ENCODE results near the gene TEX2. TPM values are rescaled to one million over a fixed set of nuclear protein-coding genes. Genes with fewer than 3 reads are reported as not detected.
"Not testable (repeated sequence)": the region's sequence is repeated elsewhere in the genome, so short reads cannot be mapped to it uniquely, and the experiment has no call there.

TEX2 gene
- total RNA-seq, 1 experiment from 2014 or later = 22.7 TPM

- in situ Hi-C loops (cut with HindIII; ENCODE audit: low sequenced_read_pairs) = no loop called here
- DNase-seq (ENCODE audit: low spot score) = no peak
Observed at GRCh38 chr17:64221679-64222078, 41.4 kb downstream of the TEX2 start.

GRCh38 chr17:64220604-64221003, 42.5 kb downstream of the TEX2 start:
- in situ Hi-C loops (cut with HindIII; ENCODE audit: low sequenced_read_pairs); DNase-seq (ENCODE audit: low spot score): not testable (repeated sequence)

DNA sequence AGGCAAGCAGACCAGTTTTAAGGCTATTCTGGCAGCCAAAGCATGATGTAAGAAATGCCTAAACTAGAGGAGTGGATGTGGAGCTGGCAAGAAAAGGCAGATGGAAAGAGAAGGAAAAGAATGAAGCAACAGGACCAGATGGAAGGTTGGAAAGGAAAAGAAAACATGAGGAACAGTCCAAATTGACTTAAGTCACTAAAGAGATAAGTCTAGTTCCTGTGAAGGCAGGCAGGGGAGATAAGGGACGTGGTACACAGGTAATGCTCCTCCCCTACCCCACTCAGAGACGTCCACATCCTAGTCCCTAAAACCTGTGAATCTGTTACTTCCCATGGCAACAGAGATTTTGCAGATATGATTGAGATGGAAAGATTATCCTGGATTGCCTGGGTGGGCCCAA, 43.5 kb downstream of the TEX2 start:
- no peak for DNase-seq (ENCODE audit: low spot score)
- in situ Hi-C loops (cut with HindIII; ENCODE audit: low sequenced_read_pairs) = no loop called here

DNA sequence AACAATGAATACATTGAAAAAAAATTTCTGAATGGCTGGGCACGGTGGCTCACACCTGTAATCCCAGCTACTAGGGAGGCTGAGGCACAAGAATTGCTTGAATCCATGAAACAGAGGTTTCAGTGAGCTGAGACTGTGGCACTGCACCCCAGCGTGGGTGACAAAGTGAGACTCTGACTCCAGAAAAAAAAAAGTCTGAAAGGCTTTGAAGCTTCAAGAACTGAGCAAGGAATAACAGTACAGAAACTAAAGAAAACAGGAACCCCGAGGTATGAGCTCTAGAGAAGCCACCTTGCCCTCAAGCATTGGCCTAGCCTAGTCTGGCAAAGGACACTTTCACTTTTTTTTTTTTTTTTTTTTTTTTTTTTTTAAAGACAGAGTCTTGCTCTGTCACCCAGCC, 45.0 kb downstream of the TEX2 start:
- in situ Hi-C loops (cut with HindIII; ENCODE audit: low sequenced_read_pairs) = no loop called here
- DNase-seq (ENCODE audit: low spot score) = no peak

DNA sequence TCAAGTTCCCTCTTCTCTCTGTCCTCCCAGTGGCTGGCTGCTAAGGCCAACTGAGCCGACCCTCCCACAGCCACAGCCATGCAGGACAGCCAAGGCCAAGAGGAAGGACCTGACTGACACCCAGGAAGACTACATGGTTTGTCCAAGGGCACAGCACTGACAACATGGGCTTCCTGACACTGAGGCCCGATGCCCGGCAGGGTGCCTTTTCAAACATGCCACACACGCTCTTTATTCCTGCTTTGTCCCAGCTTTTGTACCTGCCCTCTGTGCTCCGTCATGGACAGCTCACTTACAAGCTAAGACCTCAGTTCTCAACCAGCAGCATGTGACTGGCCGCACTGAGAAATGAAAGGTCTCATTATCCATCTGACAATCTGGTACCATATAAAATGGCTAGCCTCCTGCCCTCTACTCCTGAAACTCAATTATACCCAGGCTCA, 45.8 kb downstream of the TEX2 start:
- DNase-seq (ENCODE audit: low spot score) = no peak
- in situ Hi-C loops (cut with HindIII; ENCODE audit: low sequenced_read_pairs) = no loop called here

DNA sequence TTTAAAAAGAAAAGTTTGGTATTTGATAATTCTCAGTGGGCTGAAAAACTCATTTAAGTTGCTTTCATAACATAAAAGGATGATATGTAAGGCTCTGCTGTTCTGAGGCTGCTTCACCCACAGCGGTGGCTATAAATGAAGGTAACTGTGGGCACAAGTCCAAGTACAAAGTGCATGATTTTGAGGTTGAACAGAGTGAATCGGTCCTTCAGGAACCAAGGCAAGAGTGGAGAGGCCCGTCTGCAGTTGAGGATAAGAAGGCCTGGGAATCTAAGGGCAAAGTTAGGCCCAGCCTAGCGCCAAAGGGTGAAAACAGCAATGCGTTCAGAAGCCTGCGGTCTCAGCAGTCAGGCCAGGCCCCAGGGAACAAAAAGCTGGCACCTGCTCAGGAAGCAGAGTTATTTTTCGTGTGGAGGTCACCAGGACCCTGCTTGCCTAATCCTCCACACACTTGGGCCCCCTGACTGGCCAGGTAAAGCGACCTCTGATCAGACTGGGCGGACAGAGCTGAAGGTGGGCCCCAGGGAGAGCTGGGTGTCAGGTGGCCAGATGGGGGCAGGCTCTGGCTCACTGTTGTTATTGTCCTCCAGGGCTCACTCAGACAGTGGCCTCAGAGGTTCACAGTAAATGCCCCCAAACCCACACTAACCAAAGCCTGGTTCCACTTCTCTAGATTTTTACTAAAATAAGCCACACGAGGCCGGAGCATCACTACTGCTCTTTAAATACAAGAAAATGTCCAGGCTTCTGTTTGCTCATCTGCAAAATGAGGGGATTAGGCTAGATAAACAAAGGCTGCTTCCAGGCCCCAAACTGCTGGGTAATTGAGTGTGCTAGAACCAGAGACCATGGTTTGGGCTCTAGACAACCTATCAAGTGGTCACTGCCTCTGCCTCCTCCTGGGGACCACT, 46.5 kb downstream of the TEX2 start:
- peak; percentile 67 for DNase-seq (ENCODE audit: low spot score)
- in situ Hi-C loops (cut with HindIII; ENCODE audit: low sequenced_read_pairs) = no loop called here

- DNase-seq (ENCODE audit: low spot score) = no peak
- in situ Hi-C loops (cut with HindIII; ENCODE audit: low sequenced_read_pairs) = no loop called here
Observed at GRCh38 chr17:64216000-64216337, 47.1 kb downstream of the TEX2 start.

DNA sequence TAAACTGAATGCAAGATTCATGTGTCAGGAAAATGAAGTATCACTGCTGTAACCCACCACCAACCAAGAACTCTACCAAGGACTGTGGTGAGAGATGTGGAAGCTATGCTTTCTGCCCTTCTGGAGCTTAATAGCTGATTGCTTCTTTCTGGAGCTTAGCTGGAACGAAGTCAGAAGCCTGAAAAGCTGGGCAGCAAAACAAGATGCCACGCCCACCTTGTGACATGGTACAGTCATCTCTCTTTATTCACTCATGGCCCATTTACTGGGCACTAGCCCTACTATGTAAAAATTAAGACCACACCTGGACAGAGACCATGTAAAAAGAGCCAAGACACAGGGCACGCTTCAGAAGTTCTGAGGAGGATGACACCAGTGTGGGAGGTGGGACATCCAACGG, 48.1 kb downstream of the TEX2 start:
- in situ Hi-C loops (cut with HindIII; ENCODE audit: low sequenced_read_pairs) = no loop called here
- DNase-seq (ENCODE audit: low spot score) = no peak

DNA sequence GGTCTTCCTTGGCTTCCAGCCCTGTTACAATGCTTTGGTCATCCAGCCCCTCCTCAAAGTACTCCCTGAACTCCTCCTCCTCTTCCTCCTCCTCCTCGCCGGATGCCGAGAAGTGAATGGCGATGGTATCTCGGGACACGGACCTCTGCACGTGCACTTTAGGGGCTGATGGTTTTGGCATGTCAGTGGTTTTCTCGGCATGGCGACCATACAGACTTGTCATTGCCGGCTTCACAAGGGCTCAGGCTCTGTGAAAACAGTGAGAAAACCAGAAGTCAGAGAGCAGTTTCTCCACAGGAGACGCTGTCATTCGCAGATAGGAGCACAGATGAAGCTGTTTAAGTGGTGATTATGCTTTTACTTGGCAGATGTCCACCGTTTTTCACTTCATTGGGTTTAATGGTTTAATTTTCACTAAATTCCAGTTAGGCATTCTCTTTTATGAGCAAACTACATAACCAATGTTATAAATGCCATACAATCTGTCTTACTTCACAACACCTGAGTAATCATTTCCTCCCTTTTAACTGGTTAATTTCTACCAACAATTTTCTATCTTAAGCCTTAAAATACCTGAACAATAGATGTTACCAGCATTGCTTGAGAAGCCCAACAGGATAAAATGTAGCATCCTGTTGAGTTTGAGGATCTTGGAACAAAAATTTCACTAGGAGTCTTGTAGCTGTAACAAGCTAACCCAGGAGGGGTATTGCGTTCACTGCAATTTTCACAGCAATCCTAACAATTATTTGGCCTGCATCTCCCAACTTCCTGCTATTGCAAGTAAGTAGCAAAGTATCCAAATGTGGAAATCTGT, 48.9 kb downstream of the TEX2 start:
- no peak for DNase-seq (ENCODE audit: low spot score)
- in situ Hi-C loops (cut with HindIII; ENCODE audit: low sequenced_read_pairs) = no loop called here

DNA sequence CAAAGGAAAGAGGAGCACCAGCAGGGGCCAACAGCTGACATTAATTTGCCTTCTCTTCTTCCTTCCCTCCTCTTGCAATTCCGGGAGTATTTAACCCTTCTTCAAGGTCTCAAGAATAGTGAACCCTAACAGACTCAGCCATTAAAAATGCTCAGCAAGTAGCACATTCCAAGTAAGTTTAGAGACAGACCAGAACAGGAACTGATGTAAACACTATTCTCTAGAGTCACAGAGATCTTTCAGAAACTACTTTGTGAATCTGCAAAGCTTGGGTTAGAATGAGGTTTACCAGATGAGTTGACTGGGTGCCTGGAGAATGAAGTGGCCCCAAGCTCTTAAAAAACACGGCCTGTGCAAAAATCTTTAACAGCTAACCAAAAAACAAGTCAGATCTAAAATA, 50.9 kb downstream of the TEX2 start:
- DNase-seq (ENCODE audit: low spot score) = no peak
- in situ Hi-C loops (cut with HindIII; ENCODE audit: low sequenced_read_pairs) = no loop called here

- no peak for DNase-seq (ENCODE audit: low spot score)
- in situ Hi-C loops (cut with HindIII; ENCODE audit: low sequenced_read_pairs) = no loop called here
Observed at GRCh38 chr17:64209983-64210382, 53.1 kb downstream of the TEX2 start.

GRCh38 chr17:64209356-64209941, 53.6 kb downstream of the TEX2 start:
- DNase-seq (ENCODE audit: low spot score) = no peak
- in situ Hi-C loops (cut with HindIII; ENCODE audit: low sequenced_read_pairs) = no loop called here

DNA sequence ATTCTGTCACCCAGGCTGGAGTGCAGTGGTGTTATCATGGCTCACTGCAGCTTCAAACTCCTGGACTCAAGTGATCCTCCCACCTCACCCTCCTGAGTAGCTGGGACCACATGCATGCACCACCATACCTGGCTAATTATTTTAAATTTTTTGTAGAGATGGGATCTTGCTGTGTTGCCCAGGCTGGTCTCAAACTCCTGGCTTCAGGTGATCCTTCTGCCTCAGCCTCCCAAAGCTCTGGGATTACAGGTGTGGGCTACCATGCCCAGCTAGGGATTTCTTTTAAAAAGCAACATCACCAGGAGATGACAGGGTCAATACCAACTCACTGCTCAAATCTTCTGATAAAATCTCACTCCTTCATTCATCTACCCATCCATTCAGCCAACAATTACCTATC, 54.4 kb downstream of the TEX2 start:
- in situ Hi-C loops (cut with HindIII; ENCODE audit: low sequenced_read_pairs); DNase-seq (ENCODE audit: low spot score): not testable (repeated sequence)

DNA sequence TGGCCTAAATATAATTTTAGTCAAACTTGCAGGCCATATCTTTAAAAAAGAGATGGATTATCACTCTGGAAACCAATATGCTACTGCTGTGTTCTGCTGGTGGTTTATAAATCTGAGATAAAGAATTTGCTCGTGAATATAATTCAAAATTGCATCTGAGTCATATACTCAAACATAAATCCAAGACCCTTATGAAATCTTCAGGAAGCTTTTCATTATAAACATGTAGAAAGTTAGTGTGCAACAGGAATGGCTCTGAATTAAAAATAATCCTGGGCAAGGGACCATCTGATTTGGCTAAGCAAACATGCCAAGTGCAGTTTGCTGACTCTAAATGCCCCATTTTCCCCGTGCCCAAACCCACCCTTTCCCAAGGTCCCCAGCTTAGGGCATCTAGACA, 57.3 kb downstream of the TEX2 start:
- in situ Hi-C loops (cut with HindIII; ENCODE audit: low sequenced_read_pairs) = no loop called here
- DNase-seq (ENCODE audit: low spot score) = no peak

DNA sequence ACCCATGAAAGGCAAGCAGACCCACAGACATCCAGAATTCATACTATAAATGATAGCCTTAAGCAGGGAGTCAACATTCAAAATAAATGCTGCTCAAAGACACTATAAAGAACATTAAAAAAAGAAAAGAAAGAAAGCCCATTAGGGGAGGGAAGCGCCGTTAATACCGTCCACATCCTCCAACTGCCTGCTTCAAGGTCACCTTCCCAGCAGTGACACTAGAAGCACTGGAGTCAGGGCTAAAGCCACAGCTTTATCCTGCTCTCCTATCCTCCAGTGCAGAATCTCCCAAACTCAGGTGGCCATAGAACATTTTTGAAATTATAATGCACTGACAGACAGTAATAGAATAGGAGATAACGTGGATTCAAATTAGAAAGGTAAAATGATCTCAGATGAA, 59.4 kb downstream of the TEX2 start:
- in situ Hi-C loops (cut with HindIII; ENCODE audit: low sequenced_read_pairs) = no loop called here
- DNase-seq (ENCODE audit: low spot score) = no peak

- peak; percentile 81 for DNase-seq (ENCODE audit: low spot score)
- in situ Hi-C loops (cut with HindIII; ENCODE audit: low sequenced_read_pairs) = no loop called here
Observed at GRCh38 chr17:64202683-64203344, 60.2 kb downstream of the TEX2 start.

- in situ Hi-C loops (cut with HindIII; ENCODE audit: low sequenced_read_pairs) = no loop called here
- DNase-seq (ENCODE audit: low spot score) = peak; percentile 74
Observed at GRCh38 chr17:64200080-64201032, 62.7 kb downstream of the TEX2 start.

DNA sequence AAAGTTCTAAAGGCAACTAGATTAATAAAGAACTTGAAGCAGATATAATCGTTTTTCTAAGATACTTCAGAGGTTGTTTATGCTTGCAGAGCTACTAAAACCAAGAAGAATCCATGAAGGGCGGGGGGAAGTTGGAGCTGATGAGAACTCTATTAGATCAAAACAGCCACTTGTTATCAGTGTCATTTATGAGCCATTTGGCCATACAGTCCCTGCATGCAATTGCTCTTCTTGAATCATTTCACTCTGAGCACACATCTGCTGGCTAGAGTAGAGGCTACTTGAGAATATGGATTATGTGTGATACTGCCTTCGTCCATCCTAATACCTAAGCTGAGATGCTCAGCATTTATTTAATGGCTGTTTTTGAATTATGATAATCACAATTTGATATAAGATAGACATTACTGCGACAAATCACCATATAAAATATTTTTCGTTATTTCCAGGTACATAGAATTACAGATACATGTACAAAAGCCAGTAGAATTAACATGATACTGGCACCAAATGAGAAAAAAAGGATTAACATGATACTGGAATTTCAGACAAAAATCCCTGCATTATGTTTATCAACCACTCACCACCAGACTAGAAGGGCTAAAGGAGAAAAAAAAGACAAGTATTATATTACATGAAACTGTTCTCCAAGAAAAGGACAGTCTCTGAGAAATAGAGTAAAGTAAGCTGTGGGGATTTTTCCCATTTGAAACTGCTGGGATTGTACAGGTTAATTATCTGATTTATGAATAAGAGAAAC, 64.5 kb downstream of the TEX2 start:
- in situ Hi-C loops (cut with HindIII; ENCODE audit: low sequenced_read_pairs) = no loop called here

More for the DNA sequence above, 64.5 kb downstream of the TEX2 start:
- DNase-seq (ENCODE audit: low spot score) = no peak
